GM23338 (cell line): ENCODE measurements around the gene ZNF592. TPM values are rescaled to one million over a fixed set of nuclear protein-coding genes. Genes with fewer than 3 reads are reported as not detected.

Experiments used
- ATAC-seq: fragments of 200-7000 bp; cut with Tn5 transposase; 3 replicates; pipeline ENCODE4 v1.9.1; 2020
- DNase-seq: peaks from one replicate; pipeline ENCODE4 v3.0.0-alpha.2; 2015; ENCODE audit warnings: low spot score
- H2AFZ ChIP-seq: fragments of 200-600 bp; sonication (generic); 2 replicates; pipeline ENCODE4 v1.8.0; 2016; ENCODE audit warnings: antibody characterized with exemption, mild to moderate bottlenecking, moderate library complexity
- H3F3A ChIP-seq: fragments of 200-600 bp; sonication (generic); replicated peaks from 2 replicates; pipeline ENCODE4 v1.8.0; 2017; ENCODE audit warnings: antibody characterized with exemption, mixed run types, low read depth
- H3K27ac ChIP-seq: fragments of 200-600 bp; sonication (generic); 2 replicates; pipeline ENCODE4 v1.6.1; 2016; ENCODE audit warnings: low read depth
- H3K27me3 ChIP-seq: fragments of 200-600 bp; sonication (generic); 2 replicates; pipeline ENCODE4 v1.8.0; 2016; ENCODE audit warnings: mild to moderate bottlenecking, mixed run types, moderate library complexity; ENCODE audit not compliant: insufficient read depth
- H3K36me3 ChIP-seq: fragments of 200-600 bp; sonication (generic); 2 replicates; pipeline ENCODE4 v1.8.0; 2016; ENCODE audit warnings: mild to moderate bottlenecking; ENCODE audit not compliant: insufficient read depth
- H3K4me1 ChIP-seq: fragments of 200-600 bp; sonication (generic); 2 replicates; pipeline ENCODE4 v1.8.0; 2016; ENCODE audit warnings: mild to moderate bottlenecking, moderate library complexity; ENCODE audit not compliant: insufficient read depth
- H3K4me2 ChIP-seq: fragments of 200-600 bp; sonication (generic); 2 replicates; pipeline ENCODE4 v1.7.1; 2017; ENCODE audit warnings: mixed run types
- H3K4me3 ChIP-seq: fragments of 200-600 bp; sonication (generic); 2 replicates; pipeline ENCODE4 v1.6.1; 2016; ENCODE audit warnings: mixed run types
- H3K79me2 ChIP-seq: fragments of 200-600 bp; sonication (generic); replicated peaks from 2 replicates; pipeline ENCODE4 v1.8.0; 2017; ENCODE audit warnings: mild to moderate bottlenecking; ENCODE audit not compliant: insufficient read depth
- H3K9me2 ChIP-seq: fragments of 200-600 bp; sonication (generic); 2 replicates; pipeline ENCODE4 v1.8.0; 2017; ENCODE audit not compliant: insufficient read depth
- H4K20me1 ChIP-seq: fragments of 200-600 bp; sonication (generic); replicated peaks from 2 replicates; pipeline ENCODE4 v1.8.0; 2017; ENCODE audit warnings: mild to moderate bottlenecking; ENCODE audit not compliant: insufficient read depth
- H3K27ac Mint-ChIP-seq: 2 replicates; pipeline ENCODE4 v1.8.0; 2020; ENCODE audit warnings: inconsistent platforms, mild to moderate bottlenecking, moderate library complexity, mixed read lengths
- H3K27me3 Mint-ChIP-seq: 3 replicates; pipeline ENCODE4 v1.8.0; 2022; ENCODE audit warnings: low read depth, mild to moderate bottlenecking, moderate library complexity, mixed read lengths, inconsistent platforms; ENCODE audit not compliant: insufficient read depth, poor library complexity
- H3K36me3 Mint-ChIP-seq: 3 replicates; pipeline ENCODE4 v1.8.0; 2021; ENCODE audit warnings: low read depth, mild to moderate bottlenecking, inconsistent platforms, moderate library complexity, mixed read lengths
- H3K4me1 Mint-ChIP-seq: 3 replicates; pipeline ENCODE4 v1.8.0; 2020; ENCODE audit warnings: mild to moderate bottlenecking, inconsistent platforms, mixed read lengths
- H3K4me3 Mint-ChIP-seq: 3 replicates; pipeline ENCODE4 v1.8.0; 2021; ENCODE audit warnings: moderate library complexity, mild to moderate bottlenecking, inconsistent platforms, mixed read lengths
- H3K9me3 Mint-ChIP-seq: 3 replicates; pipeline ENCODE4 v1.8.0; 2020; ENCODE audit warnings: moderate library complexity, mild to moderate bottlenecking, inconsistent platforms, mixed read lengths
- CREB1 ChIP-seq: fragments of 250-450 bp; sonication (Bioruptor Pico); IDR thresholded peaks from 2 replicates; pipeline ENCODE4 v1.5.0; 2020; ENCODE audit warnings: low read depth, mild to moderate bottlenecking, moderate library complexity
- ETS1 ChIP-seq: IDR thresholded peaks from 2 replicates; pipeline ENCODE4 v1.6.1; 2016; ENCODE audit warnings: antibody characterized with exemption
- EZH2 ChIP-seq: fragments of 200-600 bp; sonication (generic); IDR thresholded peaks from one replicate; pipeline ENCODE4 v1.8.0; 2017; ENCODE audit warnings: antibody characterized with exemption, mild to moderate bottlenecking, low read depth; ENCODE audit not compliant: unreplicated experiment
- EZH2phosphoT487 ChIP-seq: fragments of 200-600 bp; sonication (generic); IDR thresholded peaks from one replicate; pipeline ENCODE4 v1.8.1; 2018; ENCODE audit warnings: antibody characterized with exemption; ENCODE audit not compliant: unreplicated experiment
- JUNB ChIP-seq: IDR thresholded peaks from one replicate; pipeline ENCODE4 v1.6.1; 2016; ENCODE audit warnings: antibody characterized with exemption; ENCODE audit not compliant: unreplicated experiment
- NANOG ChIP-seq: IDR thresholded peaks from 2 replicates; pipeline ENCODE4 v1.6.1; 2016; ENCODE audit warnings: antibody characterized with exemption, borderline replicate concordance
- POLR2AphosphoS5 ChIP-seq: IDR thresholded peaks from 2 replicates; pipeline ENCODE4 v1.6.1; 2016; ENCODE audit warnings: antibody characterized with exemption, low read depth
- REST ChIP-seq: IDR thresholded peaks from one replicate; pipeline ENCODE4 v1.6.1; 2018; ENCODE audit warnings: antibody characterized with exemption; ENCODE audit not compliant: unreplicated experiment
- STAT1 ChIP-seq: IDR thresholded peaks from one replicate; pipeline ENCODE4 v1.6.1; 2016; ENCODE audit warnings: antibody characterized with exemption; ENCODE audit not compliant: unreplicated experiment
- ZNF114 ChIP-seq: fragments of 250-450 bp; sonication (Bioruptor Pico); IDR thresholded peaks from 2 replicates; pipeline ENCODE4 v1.5.0; 2020; ENCODE audit warnings: mild to moderate bottlenecking, moderate library complexity
- ZNF331 ChIP-seq: fragments of 250-450 bp; sonication (Bioruptor Pico); IDR thresholded peaks from 2 replicates; pipeline ENCODE4 v1.5.0; 2020; ENCODE audit warnings: low read depth, mild to moderate bottlenecking, moderate library complexity
- ZNF462 ChIP-seq: fragments of 250-450 bp; sonication (Bioruptor Pico); IDR thresholded peaks from 2 replicates; pipeline ENCODE4 v1.5.0; 2020; ENCODE audit warnings: mild to moderate bottlenecking, moderate library complexity
- polyA plus RNA-seq: library from polyadenylated mRNA; unstranded; fragments of >200 nt; fragmentation: Nextera tagmentation; extraction: Ambion mirVana; gene quantifications from 2 replicates; pipeline ENCODE4 v1.2.1, GENCODE V29; 2016
- total RNA-seq: library from RNA; depleted of rRNA; stranded (reverse); fragments of >200 nt; shearing (Covaris generic); gene quantifications from 2 replicates; pipeline ENCODE4 v1.2.3, GENCODE V29; 2014
- TF ChIP-seq, protein P1 (sequence below), 2 experiments: fragments of 200-600 bp in 1 of 2; sonication (generic) in 1 of 2; conservative IDR thresholded peaks; 2 replicates each; pipeline versions ENCODE4 v1.5.1 to v1.6.1; 2016 to 2017; ENCODE audit warnings: antibody characterized with exemption in 2 of 2, low read depth in 2 of 2, mild to moderate bottlenecking in 2 of 2, moderate library complexity in 1 of 2

The ZNF592 gene
- total and polyA plus RNA-seq, 2 experiments from 2014 or later, result 4.4 to 21.4 TPM

- Mint-ChIP-seq H3K4me1 (peaks cover 5% of the 10 kb centered on the region; the same call in 2 of the 3 replicates), H3K9me3 (no peaks in the 10 kb centered on the region), H3K27ac (no peak overlapping the region), H3K36me3 (peaks cover 15% of the 10 kb centered on the region), H3K27me3 (no peaks in the 10 kb centered on the region), H3K4me3 (no peak overlapping the region)
- no peak for DNase-seq
- H3K36me3 ChIP-seq, result peaks cover 10% of the 10 kb centered on the region; the same call in 1 of the 2 replicates
- H3K27me3 ChIP-seq, result no peaks in the 10 kb centered on the region
- no peaks in the 10 kb centered on the region for H3K4me1 ChIP-seq
- no peaks in the 10 kb centered on the region for H3K9me2 ChIP-seq
- H3K4me2 ChIP-seq, result no peak overlapping the region
- H3K27ac ChIP-seq, result no peak overlapping the region
- H3K79me2 ChIP-seq, result peaks cover 10% of the 10 kb centered on the region
- no peak overlapping the region for H3K4me3 ChIP-seq
- H3F3A ChIP-seq, result no peaks in the 10 kb centered on the region; the same call in 1 of the 2 replicates
- no peak overlapping the region for H2AFZ ChIP-seq
- ATAC-seq, result no peak
- H4K20me1 ChIP-seq, result peaks cover 12% of the 10 kb centered on the region; the same call in 1 of the 2 replicates
- TF ChIP-seq ETS1 (no peak), EZH2phosphoT487 (no peak), ZNF462 (CRISPR knock-in tag) (no peak), JUNB (no peak), STAT1 (no peak), CREB1 (no peak), EZH2 (no peak), ZNF114 (CRISPR knock-in tag) (no peak), REST (no peak), POLR2AphosphoS5 (no peak), NANOG (no peak), ZNF331 (CRISPR knock-in tag) (no peak)
- TF ChIP-seq, protein P1, sequence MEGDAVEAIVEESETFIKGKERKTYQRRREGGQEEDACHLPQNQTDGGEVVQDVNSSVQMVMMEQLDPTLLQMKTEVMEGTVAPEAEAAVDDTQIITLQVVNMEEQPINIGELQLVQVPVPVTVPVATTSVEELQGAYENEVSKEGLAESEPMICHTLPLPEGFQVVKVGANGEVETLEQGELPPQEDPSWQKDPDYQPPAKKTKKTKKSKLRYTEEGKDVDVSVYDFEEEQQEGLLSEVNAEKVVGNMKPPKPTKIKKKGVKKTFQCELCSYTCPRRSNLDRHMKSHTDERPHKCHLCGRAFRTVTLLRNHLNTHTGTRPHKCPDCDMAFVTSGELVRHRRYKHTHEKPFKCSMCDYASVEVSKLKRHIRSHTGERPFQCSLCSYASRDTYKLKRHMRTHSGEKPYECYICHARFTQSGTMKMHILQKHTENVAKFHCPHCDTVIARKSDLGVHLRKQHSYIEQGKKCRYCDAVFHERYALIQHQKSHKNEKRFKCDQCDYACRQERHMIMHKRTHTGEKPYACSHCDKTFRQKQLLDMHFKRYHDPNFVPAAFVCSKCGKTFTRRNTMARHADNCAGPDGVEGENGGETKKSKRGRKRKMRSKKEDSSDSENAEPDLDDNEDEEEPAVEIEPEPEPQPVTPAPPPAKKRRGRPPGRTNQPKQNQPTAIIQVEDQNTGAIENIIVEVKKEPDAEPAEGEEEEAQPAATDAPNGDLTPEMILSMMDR (conservative IDR thresholded peaks at IDR 0.05; ENCODE audit: low read depth in 2 of 2), result no peak
These were observed 45.2 kb downstream of the ZNF592 start for GRCh38 chr15:84793431-84794161.
